Bronchial epithelial cell (primary cell): ENCODE results near the gene DECR2. TPM values are rescaled to one million over a fixed set of nuclear protein-coding genes. Genes with fewer than 3 reads are reported as not detected.

Source experiments
- DNase-seq: peaks from one replicate; pipeline ENCODE4 v3.0.0-alpha.2; 2010; ENCODE audit warnings: low read depth
- FAIRE-seq: peaks from 2 replicates; lab custom pipeline; 2011; peaks lifted over from hg19 to GRCh38; lab: Jason Lieb, UNC
- H3K27me3 ChIP-seq: 2 replicates; pipeline ENCODE4 v1.5.1; 2011; ENCODE audit warnings: low read length; ENCODE audit not compliant: control insufficient read depth, insufficient read depth
- H3K36me3 ChIP-seq: 2 replicates; pipeline ENCODE4 v1.5.1; 2011; ENCODE audit warnings: low read length; ENCODE audit not compliant: control insufficient read depth, insufficient read depth
- H3K4me3 ChIP-seq: 2 replicates; pipeline ENCODE4 v1.5.1; 2011; ENCODE audit warnings: mild to moderate bottlenecking, low read depth, low read length, control low read depth
- CTCF ChIP-seq: IDR thresholded peaks from 2 replicates; pipeline ENCODE4 v1.5.1; 2011; ENCODE audit warnings: mild to moderate bottlenecking, moderate library complexity, low read length, control low read depth, inconsistent platforms; ENCODE audit not compliant: insufficient read depth, severe bottlenecking
- total RNA-seq: library from RNA; depleted of rRNA; stranded (reverse); fragments of >200 nt; gene quantifications from 2 replicates; pipeline ENCODE4 v1.2.1, GENCODE V29; 2014

DECR2 gene
- total RNA-seq, 1 donor from 2014 or later: 3.7 TPM

- DNase-seq (no peak), FAIRE-seq (no peak)
Measured at GRCh38 chr16:450785-451512, 49.3 kb downstream of the DECR2 start.

GRCh38 chr16:454397-454940 is 52.8 kb downstream of the DECR2 start:
- no peaks in the 10 kb centered on the region for H3K36me3 ChIP-seq
- FAIRE-seq (no peak), DNase-seq (no peak)
- H3K27me3 ChIP-seq: no peaks in the 10 kb centered on the region
- no peak overlapping the region for H3K4me3 ChIP-seq
- TF ChIP-seq CTCF: no peak

More at GRCh38 chr16:450785-451512, 49.3 kb downstream of the DECR2 start:
- no peaks in the 10 kb centered on the region for H3K36me3 ChIP-seq
- no peaks in the 10 kb centered on the region for H3K27me3 ChIP-seq
- no peak overlapping the region for H3K4me3 ChIP-seq
- TF ChIP-seq CTCF: no peak

GRCh38 chr16:455453-455852 is 53.8 kb downstream of the DECR2 start:
- DNase-seq (no peak), FAIRE-seq (no peak)
- no peak overlapping the region for H3K4me3 ChIP-seq
- TF ChIP-seq CTCF: no peak
- no peaks in the 10 kb centered on the region for H3K36me3 ChIP-seq
- H3K27me3 ChIP-seq: no peaks in the 10 kb centered on the region

- FAIRE-seq: no peak
- DNase-seq: peak; percentile 32
- Histone ChIP-seq H3K4me3 (no peak overlapping the region), H3K36me3 (peaks cover 1% of the 10 kb centered on the region), H3K27me3 (no peaks in the 10 kb centered on the region)
- no peak for TF ChIP-seq CTCF
Measured at GRCh38 chr16:456891-457483, 55.3 kb downstream of the DECR2 start.

GRCh38 chr16:457732-458400 is 56.2 kb downstream of the DECR2 start:
- DNase-seq (no peak), FAIRE-seq (no peak)
- Histone ChIP-seq H3K27me3 (no peaks in the 10 kb centered on the region), H3K4me3 (no peak overlapping the region), H3K36me3 (peaks cover 5% of the 10 kb centered on the region)
- no peak for TF ChIP-seq CTCF
